Measurements from ENCODE around the gene PRELID1. TPM values are rescaled to one million over a fixed set of nuclear protein-coding genes. Genes with fewer than 3 reads are reported as not detected.
A peak's percentile ranks its signal among the peaks of the same experiment; 100 is the strongest.

Gene PRELID1
- total and polyA plus RNA-seq, 4 donors, result 43.3 to 236 (median 133) TPM

DNA sequence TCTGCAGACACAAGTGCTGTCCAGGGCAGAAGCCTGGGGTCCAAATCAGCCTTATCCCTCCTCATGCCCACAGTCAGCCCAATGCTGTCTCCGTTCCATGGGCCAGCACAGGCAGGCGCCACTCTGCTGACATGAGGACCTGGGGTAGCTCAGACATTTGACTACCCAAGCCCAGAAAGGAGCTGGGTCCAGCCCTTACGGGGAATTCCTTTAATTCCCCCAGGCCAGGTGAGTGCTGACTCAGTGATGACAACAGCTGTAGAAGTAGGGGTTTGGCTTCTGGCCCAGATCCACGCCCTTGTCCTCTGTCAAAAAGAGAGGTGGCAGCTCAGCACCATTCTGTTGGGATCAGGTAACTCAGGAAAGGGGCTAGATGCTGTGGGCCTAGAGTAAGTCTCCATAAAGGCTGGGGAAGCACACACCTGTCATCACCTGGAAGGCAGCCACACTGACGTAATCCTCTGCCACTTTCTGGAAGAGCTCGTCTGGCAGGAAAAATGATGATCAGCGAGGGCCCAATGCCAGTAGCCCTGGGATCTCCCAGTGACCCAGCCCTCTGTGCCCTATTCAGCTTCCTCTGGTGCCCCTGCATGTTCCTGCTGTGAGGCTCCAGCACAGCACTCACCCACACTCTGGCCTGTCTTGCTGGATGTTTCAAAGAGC, 2.0 kb upstream of the PRELID1 start:
- Histone ChIP-seq H3K9ac (ENCODE audit: insufficient read depth in 1 of 2, low read length in 2 of 2) (no peak overlapping the region), H3K27me3 (ENCODE audit: control insufficient read depth in 3 of 3, insufficient read depth in 3 of 3, low read length in 2 of 3) (no peaks in the 10 kb centered on the region), H3K27ac (ENCODE audit: low read depth in 1 of 2, low read length in 1 of 2) (peak overlapping the region in 1 of 2 donors; percentile 80), H3K36me3 (ENCODE audit: control insufficient read depth in 4 of 4, insufficient read depth in 4 of 4, low read length in 4 of 4) (peaks cover 4 to 17% (median 13%) of the 10 kb centered on the region in 4 donors), H3K9me3 (ENCODE audit: control insufficient read depth in 4 of 4, insufficient read depth in 3 of 4, low read length in 3 of 4) (no peaks in the 10 kb centered on the region), H3K4me3 (no peak overlapping the region), H3K4me1 (ENCODE audit: control insufficient read depth in 5 of 5, insufficient read depth in 5 of 5, low read length in 5 of 5) (peaks cover 0 to 35% (median 15%) of the 10 kb centered on the region in 5 donors)
- TF ChIP-seq, protein P1, sequence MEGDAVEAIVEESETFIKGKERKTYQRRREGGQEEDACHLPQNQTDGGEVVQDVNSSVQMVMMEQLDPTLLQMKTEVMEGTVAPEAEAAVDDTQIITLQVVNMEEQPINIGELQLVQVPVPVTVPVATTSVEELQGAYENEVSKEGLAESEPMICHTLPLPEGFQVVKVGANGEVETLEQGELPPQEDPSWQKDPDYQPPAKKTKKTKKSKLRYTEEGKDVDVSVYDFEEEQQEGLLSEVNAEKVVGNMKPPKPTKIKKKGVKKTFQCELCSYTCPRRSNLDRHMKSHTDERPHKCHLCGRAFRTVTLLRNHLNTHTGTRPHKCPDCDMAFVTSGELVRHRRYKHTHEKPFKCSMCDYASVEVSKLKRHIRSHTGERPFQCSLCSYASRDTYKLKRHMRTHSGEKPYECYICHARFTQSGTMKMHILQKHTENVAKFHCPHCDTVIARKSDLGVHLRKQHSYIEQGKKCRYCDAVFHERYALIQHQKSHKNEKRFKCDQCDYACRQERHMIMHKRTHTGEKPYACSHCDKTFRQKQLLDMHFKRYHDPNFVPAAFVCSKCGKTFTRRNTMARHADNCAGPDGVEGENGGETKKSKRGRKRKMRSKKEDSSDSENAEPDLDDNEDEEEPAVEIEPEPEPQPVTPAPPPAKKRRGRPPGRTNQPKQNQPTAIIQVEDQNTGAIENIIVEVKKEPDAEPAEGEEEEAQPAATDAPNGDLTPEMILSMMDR (IDR thresholded peaks at IDR 0.05; ENCODE audit: control extremely low read depth, extremely low read depth), result no peak
- 61 to 69% methylated on average over 7 of the region's 7 CpGs for WGBS, 2 donors
- ATAC-seq (ENCODE audit: insufficient read depth, low FRiP score) (peak; percentile 5), DNase-seq (peak; percentile 47 to 52 (median 52))

- Histone ChIP-seq H3K4me3 (peak overlapping the region; percentile 82), H3K9me3 (ENCODE audit: control insufficient read depth in 4 of 4, insufficient read depth in 3 of 4, low read length in 3 of 4) (no peaks in the 10 kb centered on the region), H3K9ac (ENCODE audit: insufficient read depth in 1 of 2, low read length in 2 of 2) (peak overlapping the region in 1 of 2 donors; percentile 73), H3K27ac (ENCODE audit: low read depth in 1 of 2, low read length in 1 of 2) (peak overlapping the region in 1 of 2 donors; percentile 79), H3K36me3 (ENCODE audit: control insufficient read depth in 4 of 4, insufficient read depth in 4 of 4, low read length in 4 of 4) (peaks cover 4 to 19% (median 16%) of the 10 kb centered on the region in 4 donors), H3K27me3 (ENCODE audit: control insufficient read depth in 3 of 3, insufficient read depth in 3 of 3, low read length in 2 of 3) (no peaks in the 10 kb centered on the region), H3K4me1 (ENCODE audit: control insufficient read depth in 5 of 5, insufficient read depth in 5 of 5, low read length in 5 of 5) (peaks cover 0 to 34% (median 15%) of the 10 kb centered on the region in 5 donors)
- TF ChIP-seq, protein P1 (IDR thresholded peaks at IDR 0.05; ENCODE audit: control extremely low read depth, extremely low read depth), result no peak
- ATAC-seq (ENCODE audit: insufficient read depth, low FRiP score) (no peak), DNase-seq (no peak)
- 37 to 39% methylated on average over 24 of the region's 24 CpGs for WGBS, 2 donors
Observed at GRCh38 chr5:177302354-177303110, 1.1 kb upstream of the PRELID1 start.

- 2% methylated on average over 25 of the region's 25 CpGs for WGBS, 2 donors
- H3K9ac ChIP-seq (ENCODE audit: insufficient read depth in 1 of 2, low read length in 2 of 2), result peak overlapping the region; percentile 26 to 43
- no peak for ATAC-seq (ENCODE audit: insufficient read depth, low FRiP score)
- H3K36me3 ChIP-seq (ENCODE audit: control insufficient read depth in 4 of 4, insufficient read depth in 4 of 4, low read length in 4 of 4), result peaks cover 0 to 19% (median 14%) of the 10 kb centered on the region in 4 donors
- H3K27ac ChIP-seq (ENCODE audit: low read depth in 1 of 2, low read length in 1 of 2), result peak overlapping the region; percentile 85 to 86
- DNase-seq, result no peak
- no peaks in the 10 kb centered on the region for H3K27me3 ChIP-seq (ENCODE audit: control insufficient read depth in 3 of 3, insufficient read depth in 3 of 3, low read length in 2 of 3)
- no peaks in the 10 kb centered on the region for H3K9me3 ChIP-seq (ENCODE audit: control insufficient read depth in 4 of 4, insufficient read depth in 3 of 4, low read length in 3 of 4)
- TF ChIP-seq, protein P1 (IDR thresholded peaks at IDR 0.05; ENCODE audit: control extremely low read depth, extremely low read depth), result no peak
- H3K4me3 ChIP-seq, result peak overlapping the region; percentile 82
- H3K4me1 ChIP-seq (ENCODE audit: control insufficient read depth in 5 of 5, insufficient read depth in 5 of 5, low read length in 5 of 5), result peaks cover 0 to 39% (median 15%) of the 10 kb centered on the region in 5 donors
Observed at GRCh38 chr5:177303925-177304391, 359 bp downstream of the PRELID1 start.
